Neural cell (in vitro differentiated cells): ENCODE measurements around the gene SIT1.

Experiments used
- EP300 ChIP-seq: fragments of 450-650 bp; conservative IDR thresholded peaks from 2 replicates; pipeline ENCODE4 v1.6.1; 2014; ENCODE audit warnings: antibody characterized with exemption, mild to moderate bottlenecking, moderate library complexity; ENCODE audit not compliant: poor library complexity, severe bottlenecking
- EZH2 ChIP-seq: fragments of 200-600, 300-800 bp; shearing (Covaris generic), sonication (generic); IDR thresholded peaks from 2 replicates; pipeline ENCODE4 v1.6.1; 2014; ENCODE audit warnings: antibody characterized with exemption, low read length, borderline replicate concordance, mild to moderate bottlenecking; ENCODE audit not compliant: insufficient read depth, poor library complexity, severe bottlenecking
- TF ChIP-seq, protein P1 (sequence below): fragments of 450-650 bp; IDR thresholded peaks from 2 replicates; pipeline ENCODE4 v1.5.1; 2014; ENCODE audit warnings: antibody characterized with exemption, mild to moderate bottlenecking, moderate library complexity; ENCODE audit not compliant: poor library complexity, severe bottlenecking

DNA sequence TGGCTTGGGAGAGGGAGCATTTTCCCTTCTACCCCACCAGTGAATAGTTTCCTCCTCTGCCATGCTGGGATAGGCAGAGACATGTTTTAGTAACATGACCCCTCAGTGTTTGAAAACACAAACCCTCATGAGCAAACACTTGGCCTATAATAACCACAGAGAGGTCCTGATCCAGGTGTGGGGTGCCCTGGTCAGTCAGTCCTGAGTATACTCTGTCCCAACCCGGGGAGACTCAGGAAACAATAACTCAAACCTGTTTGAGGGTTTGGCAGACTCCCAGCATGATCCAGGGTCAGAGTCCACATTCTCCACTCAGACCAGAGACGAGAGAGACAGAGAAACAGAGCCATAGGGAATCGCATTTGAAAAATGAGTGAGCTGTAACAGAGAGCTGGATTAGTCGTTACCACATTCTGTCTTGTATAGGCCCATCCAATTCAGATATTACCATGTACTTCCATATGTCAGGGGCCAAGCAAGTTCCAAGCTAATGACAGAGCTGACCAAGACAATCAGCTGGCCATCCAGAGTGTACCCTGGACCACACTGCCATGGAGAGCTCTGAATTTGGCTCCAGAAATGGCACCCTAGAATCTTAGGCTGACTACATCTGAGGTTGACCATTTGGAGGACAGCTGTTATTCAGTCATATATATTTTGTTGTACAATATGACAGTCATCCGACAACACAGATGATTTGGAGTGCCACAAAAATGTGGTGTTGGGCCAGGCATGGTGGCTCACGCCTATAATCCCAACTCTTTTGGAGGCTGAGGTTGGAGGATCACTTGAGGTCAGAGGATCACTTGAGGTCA, 18.8 kb upstream of the SIT1 start:
- TF ChIP-seq, protein P1, sequence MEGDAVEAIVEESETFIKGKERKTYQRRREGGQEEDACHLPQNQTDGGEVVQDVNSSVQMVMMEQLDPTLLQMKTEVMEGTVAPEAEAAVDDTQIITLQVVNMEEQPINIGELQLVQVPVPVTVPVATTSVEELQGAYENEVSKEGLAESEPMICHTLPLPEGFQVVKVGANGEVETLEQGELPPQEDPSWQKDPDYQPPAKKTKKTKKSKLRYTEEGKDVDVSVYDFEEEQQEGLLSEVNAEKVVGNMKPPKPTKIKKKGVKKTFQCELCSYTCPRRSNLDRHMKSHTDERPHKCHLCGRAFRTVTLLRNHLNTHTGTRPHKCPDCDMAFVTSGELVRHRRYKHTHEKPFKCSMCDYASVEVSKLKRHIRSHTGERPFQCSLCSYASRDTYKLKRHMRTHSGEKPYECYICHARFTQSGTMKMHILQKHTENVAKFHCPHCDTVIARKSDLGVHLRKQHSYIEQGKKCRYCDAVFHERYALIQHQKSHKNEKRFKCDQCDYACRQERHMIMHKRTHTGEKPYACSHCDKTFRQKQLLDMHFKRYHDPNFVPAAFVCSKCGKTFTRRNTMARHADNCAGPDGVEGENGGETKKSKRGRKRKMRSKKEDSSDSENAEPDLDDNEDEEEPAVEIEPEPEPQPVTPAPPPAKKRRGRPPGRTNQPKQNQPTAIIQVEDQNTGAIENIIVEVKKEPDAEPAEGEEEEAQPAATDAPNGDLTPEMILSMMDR = no peak
- TF ChIP-seq EP300 (no peak), EZH2 (no peak)
